ENCODE data around the gene FAM47E. TPM values are rescaled to one million over a fixed set of nuclear protein-coding genes. Genes with fewer than 3 reads are reported as not detected.
A peak's percentile ranks its signal among the peaks of the same experiment; 100 is the strongest.

FAM47E gene
- total RNA-seq, 1 donor from 2014 or later: 1.1 TPM

GRCh38 chr4:76250962-76251361 lies 559 bp upstream of the FAM47E start:
- no peaks in the 10 kb centered on the region for H3K36me3 Mint-ChIP-seq (ENCODE audit: low read depth, unreplicated experiment)
- no peak for TF ChIP-seq CTCF (IDR thresholded peaks at IDR 0.05; ENCODE audit: unreplicated experiment)
- H3K9me3 Mint-ChIP-seq (ENCODE audit: unreplicated experiment): no peaks in the 10 kb centered on the region
- peak overlapping the region; percentile 95 for H3K27ac Mint-ChIP-seq (ENCODE audit: unreplicated experiment)
- peaks cover 3% of the 10 kb centered on the region for H3K27me3 Mint-ChIP-seq (ENCODE audit: unreplicated experiment)
- peak overlapping the region; percentile 91 for H3K4me3 Mint-ChIP-seq (ENCODE audit: unreplicated experiment)
- DNase-seq (ENCODE audit: low spot score): no peak
- peaks cover 8% of the 10 kb centered on the region for H3K4me1 Mint-ChIP-seq (ENCODE audit: unreplicated experiment)

- Mint-ChIP-seq H3K36me3 (ENCODE audit: low read depth, unreplicated experiment) (no peaks in the 10 kb centered on the region), H3K27me3 (ENCODE audit: unreplicated experiment) (peaks cover 4% of the 10 kb centered on the region), H3K4me1 (ENCODE audit: unreplicated experiment) (peaks cover 8% of the 10 kb centered on the region), H3K27ac (ENCODE audit: unreplicated experiment) (no peak overlapping the region), H3K4me3 (ENCODE audit: unreplicated experiment) (peak overlapping the region; percentile 88), H3K9me3 (ENCODE audit: unreplicated experiment) (no peaks in the 10 kb centered on the region)
- no peak for DNase-seq (ENCODE audit: low spot score)
- TF ChIP-seq CTCF (IDR thresholded peaks at IDR 0.05; ENCODE audit: unreplicated experiment): no peak
Observed at GRCh38 chr4:76252271-76252653, 741 bp downstream of the FAM47E start.

GRCh38 chr4:76253511-76253910 lies 2.0 kb downstream of the FAM47E start:
- H3K4me1 Mint-ChIP-seq (ENCODE audit: unreplicated experiment): peaks cover 8% of the 10 kb centered on the region
- no peak for DNase-seq (ENCODE audit: low spot score)
- peaks cover 4% of the 10 kb centered on the region for H3K27me3 Mint-ChIP-seq (ENCODE audit: unreplicated experiment)
- no peak for TF ChIP-seq CTCF (IDR thresholded peaks at IDR 0.05; ENCODE audit: unreplicated experiment)
- H3K27ac Mint-ChIP-seq (ENCODE audit: unreplicated experiment): no peak overlapping the region
- H3K4me3 Mint-ChIP-seq (ENCODE audit: unreplicated experiment): no peak overlapping the region
- no peaks in the 10 kb centered on the region for H3K36me3 Mint-ChIP-seq (ENCODE audit: low read depth, unreplicated experiment)
- no peaks in the 10 kb centered on the region for H3K9me3 Mint-ChIP-seq (ENCODE audit: unreplicated experiment)

GRCh38 chr4:76256032-76256431 lies 4.5 kb downstream of the FAM47E start:
- TF ChIP-seq CTCF (IDR thresholded peaks at IDR 0.05; ENCODE audit: unreplicated experiment): no peak
- no peaks in the 10 kb centered on the region for H3K36me3 Mint-ChIP-seq (ENCODE audit: low read depth, unreplicated experiment)
- no peak overlapping the region for H3K4me3 Mint-ChIP-seq (ENCODE audit: unreplicated experiment)
- no peak overlapping the region for H3K27ac Mint-ChIP-seq (ENCODE audit: unreplicated experiment)
- peaks cover 4% of the 10 kb centered on the region for H3K27me3 Mint-ChIP-seq (ENCODE audit: unreplicated experiment)
- H3K9me3 Mint-ChIP-seq (ENCODE audit: unreplicated experiment): no peaks in the 10 kb centered on the region
- H3K4me1 Mint-ChIP-seq (ENCODE audit: unreplicated experiment): peaks cover 4% of the 10 kb centered on the region
- DNase-seq (ENCODE audit: low spot score): no peak

GRCh38 chr4:76256968-76257367 lies 5.4 kb downstream of the FAM47E start:
- Mint-ChIP-seq H3K4me3 (ENCODE audit: unreplicated experiment) (no peak overlapping the region), H3K9me3 (ENCODE audit: unreplicated experiment) (no peaks in the 10 kb centered on the region), H3K4me1 (ENCODE audit: unreplicated experiment) (no peaks in the 10 kb centered on the region), H3K36me3 (ENCODE audit: low read depth, unreplicated experiment) (no peaks in the 10 kb centered on the region), H3K27me3 (ENCODE audit: unreplicated experiment) (peaks cover 2% of the 10 kb centered on the region), H3K27ac (ENCODE audit: unreplicated experiment) (no peak overlapping the region)
- TF ChIP-seq CTCF (IDR thresholded peaks at IDR 0.05; ENCODE audit: unreplicated experiment): no peak
- DNase-seq (ENCODE audit: low spot score): no peak

All from endothelial cell (in vitro differentiated cells).